Activated T-helper 17 cell treated with anti-CD3 and anti-CD28 coated beads, Interleukin-2, amount 50 U/mL, for 72 hours (primary cell): Measurements from ENCODE around the gene MAPRE2. TPM values are rescaled to one million over a fixed set of nuclear protein-coding genes. Genes with fewer than 3 reads are reported as not detected.
A peak's percentile ranks its signal among the peaks of the same experiment; 100 is the strongest.

Experiments used
- ATAC-seq: fragments of 150-1000 bp; cut with Tn5 transposase; replicated peaks from 2 replicates; pipeline ENCODE4 v1.10.0; 2021; ENCODE audit warnings: mild to moderate bottlenecking, moderate library complexity
- H3K27ac Mint-ChIP-seq: one replicate; pipeline ENCODE4 v1.8.0; 2022; ENCODE audit warnings: mixed read lengths
- H3K27me3 Mint-ChIP-seq: one replicate; pipeline ENCODE4 v1.8.0; 2022; ENCODE audit warnings: mixed read lengths
- H3K36me3 Mint-ChIP-seq: one replicate; pipeline ENCODE4 v1.8.0; 2022; ENCODE audit warnings: low read depth, mild to moderate bottlenecking, mixed read lengths
- H3K4me1 Mint-ChIP-seq: one replicate; pipeline ENCODE4 v1.8.0; 2022; ENCODE audit warnings: mixed read lengths
- H3K4me3 Mint-ChIP-seq: one replicate; pipeline ENCODE4 v1.8.0; 2022; ENCODE audit warnings: mild to moderate bottlenecking, mixed read lengths
- H3K9me3 Mint-ChIP-seq: one replicate; pipeline ENCODE4 v1.8.0; 2022; ENCODE audit warnings: mixed read lengths
- total RNA-seq, 2 donors: library from RNA; stranded (reverse); gene quantifications; one replicate each; pipeline ENCODE4 v1.2.3, GENCODE V29; 2022

The MAPRE2 gene
- 10 to 100 TPM; 31.6 to 32.5 TPM for total RNA-seq

GRCh38 chr18:35040988-35041814, at the start of gene MAPRE2:
TSS of gene MAPRE2 (plus strand) at chr18:35041413. CDS start at chr18:35041540, 127 bp downstream.
- Mint-ChIP-seq H3K27me3 (no peaks in the 10 kb centered on the region), H3K4me1 (peaks cover 32% of the 10 kb centered on the region), H3K9me3 (no peaks in the 10 kb centered on the region), H3K27ac (peak within 1 kb of the TSS; percentile 97), H3K36me3 (peaks cover 18% of the 10 kb centered on the region), H3K4me3 (peak within 1 kb of the TSS; percentile 88)
- peak; percentile 88 for ATAC-seq

GRCh38 chr18:34991561-34991960, 49.7 kb upstream of the MAPRE2 start:
- H3K27ac Mint-ChIP-seq = no peak overlapping the region
- H3K9me3 Mint-ChIP-seq = no peaks in the 10 kb centered on the region
- H3K36me3 Mint-ChIP-seq = no peaks in the 10 kb centered on the region
- H3K27me3 Mint-ChIP-seq = peaks cover 8% of the 10 kb centered on the region
- H3K4me1 Mint-ChIP-seq = peaks cover 4% of the 10 kb centered on the region
- ATAC-seq = no peak
- H3K4me3 Mint-ChIP-seq = no peak overlapping the region

- no peak overlapping the region for H3K4me3 Mint-ChIP-seq
- H3K9me3 Mint-ChIP-seq = no peaks in the 10 kb centered on the region
- H3K4me1 Mint-ChIP-seq = peaks cover 4% of the 10 kb centered on the region
- H3K27me3 Mint-ChIP-seq = peaks cover 8% of the 10 kb centered on the region
- no peaks in the 10 kb centered on the region for H3K36me3 Mint-ChIP-seq
- no peak overlapping the region for H3K27ac Mint-ChIP-seq
- ATAC-seq = peak; percentile 81
Observed at GRCh38 chr18:34993289-34993688, 47.9 kb upstream of the MAPRE2 start.

- Mint-ChIP-seq H3K4me1 (peaks cover 4% of the 10 kb centered on the region), H3K27me3 (peaks cover 4% of the 10 kb centered on the region), H3K27ac (no peak overlapping the region), H3K36me3 (no peaks in the 10 kb centered on the region), H3K4me3 (no peak overlapping the region), H3K9me3 (no peaks in the 10 kb centered on the region)
- no peak for ATAC-seq
Observed at GRCh38 chr18:34995746-34996145, 45.5 kb upstream of the MAPRE2 start.

GRCh38 chr18:34998661-34999060, 42.6 kb upstream of the MAPRE2 start:
- Mint-ChIP-seq H3K4me1 (peaks cover under 1% of the 10 kb centered on the region), H3K9me3 (no peaks in the 10 kb centered on the region)

GRCh38 chr18:34999756-35000289, 41.4 kb upstream of the MAPRE2 start:
- no peaks in the 10 kb centered on the region for H3K27me3 Mint-ChIP-seq
- H3K27ac Mint-ChIP-seq = no peak overlapping the region
- no peak for ATAC-seq

More at GRCh38 chr18:34998661-34999060, 42.6 kb upstream of the MAPRE2 start:
- H3K4me3 Mint-ChIP-seq = no peak overlapping the region
- no peaks in the 10 kb centered on the region for H3K27me3 Mint-ChIP-seq
- H3K27ac Mint-ChIP-seq = no peak overlapping the region
- ATAC-seq = no peak
- no peaks in the 10 kb centered on the region for H3K36me3 Mint-ChIP-seq

GRCh38 chr18:35000457-35000856, 40.8 kb upstream of the MAPRE2 start:
- no peak overlapping the region for H3K27ac Mint-ChIP-seq
- H3K27me3 Mint-ChIP-seq = no peaks in the 10 kb centered on the region
- no peak overlapping the region for H3K4me3 Mint-ChIP-seq
- no peak for ATAC-seq
- H3K4me1 Mint-ChIP-seq = no peaks in the 10 kb centered on the region
- no peaks in the 10 kb centered on the region for H3K36me3 Mint-ChIP-seq
- H3K9me3 Mint-ChIP-seq = no peaks in the 10 kb centered on the region

More at GRCh38 chr18:34999756-35000289, 41.4 kb upstream of the MAPRE2 start:
- Mint-ChIP-seq H3K9me3 (no peaks in the 10 kb centered on the region), H3K4me1 (no peaks in the 10 kb centered on the region), H3K36me3 (no peaks in the 10 kb centered on the region), H3K4me3 (no peak overlapping the region)

- no peak overlapping the region for H3K4me3 Mint-ChIP-seq
- no peaks in the 10 kb centered on the region for H3K9me3 Mint-ChIP-seq
- H3K36me3 Mint-ChIP-seq = no peaks in the 10 kb centered on the region
- no peaks in the 10 kb centered on the region for H3K27me3 Mint-ChIP-seq
- no peak overlapping the region for H3K27ac Mint-ChIP-seq
- H3K4me1 Mint-ChIP-seq = no peaks in the 10 kb centered on the region
- ATAC-seq = no peak
Observed at GRCh38 chr18:35002120-35002519, 39.1 kb upstream of the MAPRE2 start.

- Mint-ChIP-seq H3K4me3 (no peak overlapping the region), H3K27me3 (no peaks in the 10 kb centered on the region), H3K4me1 (no peaks in the 10 kb centered on the region), H3K9me3 (no peaks in the 10 kb centered on the region), H3K27ac (no peak overlapping the region), H3K36me3 (no peaks in the 10 kb centered on the region)
- ATAC-seq = peak; percentile 74
Observed at GRCh38 chr18:35005963-35006577, 35.1 kb upstream of the MAPRE2 start.

GRCh38 chr18:35010156-35010555, 31.1 kb upstream of the MAPRE2 start:
- no peaks in the 10 kb centered on the region for H3K36me3 Mint-ChIP-seq
- H3K27me3 Mint-ChIP-seq = no peaks in the 10 kb centered on the region
- H3K4me3 Mint-ChIP-seq = no peak overlapping the region
- H3K4me1 Mint-ChIP-seq = no peaks in the 10 kb centered on the region
- no peak for ATAC-seq
- no peaks in the 10 kb centered on the region for H3K9me3 Mint-ChIP-seq
- no peak overlapping the region for H3K27ac Mint-ChIP-seq

GRCh38 chr18:35010993-35011392, 30.2 kb upstream of the MAPRE2 start:
- Mint-ChIP-seq H3K27me3 (no peaks in the 10 kb centered on the region), H3K9me3 (no peaks in the 10 kb centered on the region), H3K27ac (no peak overlapping the region), H3K4me3 (no peak overlapping the region), H3K36me3 (no peaks in the 10 kb centered on the region), H3K4me1 (no peaks in the 10 kb centered on the region)
- no peak for ATAC-seq

- Mint-ChIP-seq H3K27ac (no peak overlapping the region), H3K4me1 (no peaks in the 10 kb centered on the region), H3K4me3 (no peak overlapping the region), H3K9me3 (no peaks in the 10 kb centered on the region), H3K36me3 (no peaks in the 10 kb centered on the region), H3K27me3 (peaks cover 20% of the 10 kb centered on the region)
- ATAC-seq = no peak
Observed at GRCh38 chr18:35019933-35020332, 21.3 kb upstream of the MAPRE2 start.

- no peak overlapping the region for H3K4me3 Mint-ChIP-seq
- no peak overlapping the region for H3K27ac Mint-ChIP-seq
- H3K4me1 Mint-ChIP-seq = peaks cover 9% of the 10 kb centered on the region
- peaks cover 16% of the 10 kb centered on the region for H3K27me3 Mint-ChIP-seq
- no peaks in the 10 kb centered on the region for H3K9me3 Mint-ChIP-seq
- no peak for ATAC-seq
- no peaks in the 10 kb centered on the region for H3K36me3 Mint-ChIP-seq
Observed at GRCh38 chr18:35022426-35023001, 18.7 kb upstream of the MAPRE2 start.

- peaks cover 3% of the 10 kb centered on the region for H3K27me3 Mint-ChIP-seq
- no peaks in the 10 kb centered on the region for H3K36me3 Mint-ChIP-seq
- ATAC-seq = no peak
- H3K27ac Mint-ChIP-seq = no peak overlapping the region
- no peak overlapping the region for H3K4me3 Mint-ChIP-seq
- H3K4me1 Mint-ChIP-seq = peaks cover 10% of the 10 kb centered on the region
- no peaks in the 10 kb centered on the region for H3K9me3 Mint-ChIP-seq
Observed at GRCh38 chr18:35024196-35024595, 17.0 kb upstream of the MAPRE2 start.
